ENCODE results near the gene ATXN7L3. TPM values are rescaled to one million over a fixed set of nuclear protein-coding genes. Genes with fewer than 3 reads are reported as not detected.

ATXN7L3 gene
- total RNA-seq, 6 experiments from 2014 or later = 20.3 to 26.8 (median 22.1) TPM

GRCh38 chr17:44216173-44216572 lies 16.5 kb upstream of the ATXN7L3 start:
- Histone ChIP-seq H3K9me3 (no peaks in the 10 kb centered on the region), H3K36me3 (peaks cover 9 to 40% (median 19%) of the 10 kb centered on the region in 4 donors), H3K27ac (no peak overlapping the region), H3K4me3 (no peak overlapping the region), H3K4me1 (peaks cover 0 to 11% (median 4%) of the 10 kb centered on the region in 4 donors), H3K27me3 (no peaks in the 10 kb centered on the region)
- DNase-seq (no peak), ATAC-seq (no peak)
- TF ChIP-seq POLR2A (IDR thresholded peaks at IDR 0.05) (no peak), CTCF (IDR thresholded peaks at IDR 0.05) (no peak)
- WGBS (ENCODE audit: insufficient coverage, low coverage, low lambda C conversion rate, missing lambda C conversion rate) = 26% methylated on average over 3 of the region's 5 CpGs
- intact Hi-C loops (cut with DNase I) = loop anchor here in 1 of 2 donors (10.0 kb wide), 1 partner anchor 139 kb away; no protein-coding TSS in a partner anchor

GRCh38 chr17:44214896-44215295 lies 15.2 kb upstream of the ATXN7L3 start:
- Histone ChIP-seq H3K27ac (no peak overlapping the region), H3K4me3 (no peak overlapping the region), H3K27me3 (no peaks in the 10 kb centered on the region), H3K36me3 (peaks cover 9 to 49% (median 20%) of the 10 kb centered on the region in 4 donors), H3K9me3 (no peaks in the 10 kb centered on the region), H3K4me1 (peaks cover 0 to 15% (median 6%) of the 10 kb centered on the region in 4 donors)
- no peak for ATAC-seq
- intact Hi-C loops (cut with DNase I) = loop anchor here (5.0 to 10.0 kb wide), 2 partner anchors 107 to 140 kb away; partner anchors contain the start of gene SLC25A39 (in 2 of the 2)
- WGBS (ENCODE audit: insufficient coverage, low coverage, low lambda C conversion rate, missing lambda C conversion rate) = 90% methylated on average over 6 of the region's 6 CpGs
- TF ChIP-seq POLR2A (IDR thresholded peaks at IDR 0.05) (no peak), CTCF (IDR thresholded peaks at IDR 0.05) (no peak)
- DNase-seq = no peak

GRCh38 chr17:44214230-44214494 lies 14.5 kb upstream of the ATXN7L3 start:
- intact Hi-C loops (cut with DNase I) = loop anchor here (5.0 to 10.0 kb wide), 2 partner anchors 108 to 141 kb away; partner anchors contain the start of gene SLC25A39 (in 2 of the 2)
- Histone ChIP-seq H3K36me3 (peaks cover 9 to 56% (median 27%) of the 10 kb centered on the region in 4 donors), H3K27me3 (no peaks in the 10 kb centered on the region), H3K27ac (no peak overlapping the region), H3K4me3 (no peak overlapping the region), H3K4me1 (peaks cover 0 to 15% (median 6%) of the 10 kb centered on the region in 4 donors), H3K9me3 (no peaks in the 10 kb centered on the region)
- WGBS (ENCODE audit: insufficient coverage, low coverage, low lambda C conversion rate, missing lambda C conversion rate) = 60% methylated on average over 1 of the region's 1 CpG
- TF ChIP-seq CTCF (IDR thresholded peaks at IDR 0.05) (no peak), POLR2A (IDR thresholded peaks at IDR 0.05) (no peak)
- ATAC-seq = no peak
- no peak for DNase-seq

GRCh38 chr17:44213403-44214229 lies 13.9 kb upstream of the ATXN7L3 start:
- Histone ChIP-seq H3K4me3 (no peak overlapping the region), H3K4me1 (peaks cover 0 to 15% (median 6%) of the 10 kb centered on the region in 4 donors), H3K27ac (no peak overlapping the region), H3K36me3 (peaks cover 9 to 62% (median 29%) of the 10 kb centered on the region in 4 donors), H3K27me3 (no peaks in the 10 kb centered on the region), H3K9me3 (no peaks in the 10 kb centered on the region)
- 94% methylated on average over 3 of the region's 15 CpGs for WGBS (ENCODE audit: insufficient coverage, low coverage, low lambda C conversion rate, missing lambda C conversion rate)
- intact Hi-C loops (cut with DNase I) = loop anchor here (5.0 to 10.0 kb wide), 2 partner anchors 109 to 141 kb away; partner anchors contain the start of gene SLC25A39 (in 2 of the 2)
- no peak for ATAC-seq
- no peak for DNase-seq
- no peak for TF ChIP-seq POLR2A (IDR thresholded peaks at IDR 0.05)

All from right lobe of liver (tissue), 6 donors.